22Rv1 (cell line): Measurements from ENCODE around the gene KCNA5.

Source experiments
- H3K27ac ChIP-seq: fragments of 450-650 bp; 2 replicates; pipeline ENCODE4 v1.5.1; 2017
- ZFX ChIP-seq: fragments of 450-650 bp; IDR thresholded peaks from 2 replicates; pipeline ENCODE4 v1.6.1; 2017; ENCODE audit warnings: antibody characterized with exemption, borderline replicate concordance
- TF ChIP-seq, protein P1 (sequence below): fragments of 450-650 bp; IDR thresholded peaks from 2 replicates; pipeline ENCODE4 v1.5.1; 2017; ENCODE audit warnings: mild to moderate bottlenecking

Gene KCNA5

DNA sequence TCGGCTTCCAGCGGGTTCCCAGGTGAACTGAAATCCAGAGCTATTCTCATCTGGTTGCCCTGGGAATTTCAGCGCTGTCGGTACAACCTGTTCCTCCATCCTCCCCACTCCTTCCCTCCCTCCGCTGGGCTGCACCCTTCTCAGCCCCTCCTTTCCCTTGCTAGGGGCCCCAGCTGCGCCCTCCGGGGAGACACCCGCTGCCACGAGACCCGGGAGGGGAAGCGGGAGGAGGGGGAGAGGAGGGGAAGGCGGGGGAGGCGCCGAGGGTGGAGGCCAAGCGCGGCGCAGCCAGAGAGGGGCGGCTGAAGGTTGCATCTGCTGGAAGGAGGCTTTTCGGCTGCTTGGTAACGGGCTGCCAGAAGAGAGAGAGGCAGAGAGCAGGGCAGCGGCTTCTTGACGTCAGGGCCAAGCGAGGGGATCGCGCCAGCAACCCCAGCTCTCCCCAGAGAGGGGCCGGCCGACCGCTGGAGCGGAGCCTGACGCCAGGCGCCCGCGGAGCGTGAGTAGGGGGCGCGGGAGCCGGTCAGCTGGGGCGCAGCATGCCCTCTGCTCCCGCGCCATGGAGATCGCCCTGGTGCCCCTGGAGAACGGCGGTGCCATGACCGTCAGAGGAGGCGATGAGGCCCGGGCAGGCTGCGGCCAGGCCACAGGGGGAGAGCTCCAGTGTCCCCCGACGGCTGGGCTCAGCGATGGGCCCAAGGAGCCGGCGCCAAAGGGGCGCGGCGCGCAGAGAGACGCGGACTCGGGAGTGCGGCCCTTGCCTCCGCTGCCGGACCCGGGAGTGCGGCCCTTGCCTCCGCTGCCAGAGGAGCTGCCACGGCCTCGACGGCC, at the start of gene KCNA5:
KCNA5 (plus strand) TSS at position 291 of the 831 bp plus-strand sequence; CDS start at position 560, 269 bp downstream.
- H3K27ac ChIP-seq, result no peak within 1 kb of the TSS
- TF ChIP-seq, protein P1, sequence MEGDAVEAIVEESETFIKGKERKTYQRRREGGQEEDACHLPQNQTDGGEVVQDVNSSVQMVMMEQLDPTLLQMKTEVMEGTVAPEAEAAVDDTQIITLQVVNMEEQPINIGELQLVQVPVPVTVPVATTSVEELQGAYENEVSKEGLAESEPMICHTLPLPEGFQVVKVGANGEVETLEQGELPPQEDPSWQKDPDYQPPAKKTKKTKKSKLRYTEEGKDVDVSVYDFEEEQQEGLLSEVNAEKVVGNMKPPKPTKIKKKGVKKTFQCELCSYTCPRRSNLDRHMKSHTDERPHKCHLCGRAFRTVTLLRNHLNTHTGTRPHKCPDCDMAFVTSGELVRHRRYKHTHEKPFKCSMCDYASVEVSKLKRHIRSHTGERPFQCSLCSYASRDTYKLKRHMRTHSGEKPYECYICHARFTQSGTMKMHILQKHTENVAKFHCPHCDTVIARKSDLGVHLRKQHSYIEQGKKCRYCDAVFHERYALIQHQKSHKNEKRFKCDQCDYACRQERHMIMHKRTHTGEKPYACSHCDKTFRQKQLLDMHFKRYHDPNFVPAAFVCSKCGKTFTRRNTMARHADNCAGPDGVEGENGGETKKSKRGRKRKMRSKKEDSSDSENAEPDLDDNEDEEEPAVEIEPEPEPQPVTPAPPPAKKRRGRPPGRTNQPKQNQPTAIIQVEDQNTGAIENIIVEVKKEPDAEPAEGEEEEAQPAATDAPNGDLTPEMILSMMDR, result no peak
- TF ChIP-seq ZFX, result no peak

DNA sequence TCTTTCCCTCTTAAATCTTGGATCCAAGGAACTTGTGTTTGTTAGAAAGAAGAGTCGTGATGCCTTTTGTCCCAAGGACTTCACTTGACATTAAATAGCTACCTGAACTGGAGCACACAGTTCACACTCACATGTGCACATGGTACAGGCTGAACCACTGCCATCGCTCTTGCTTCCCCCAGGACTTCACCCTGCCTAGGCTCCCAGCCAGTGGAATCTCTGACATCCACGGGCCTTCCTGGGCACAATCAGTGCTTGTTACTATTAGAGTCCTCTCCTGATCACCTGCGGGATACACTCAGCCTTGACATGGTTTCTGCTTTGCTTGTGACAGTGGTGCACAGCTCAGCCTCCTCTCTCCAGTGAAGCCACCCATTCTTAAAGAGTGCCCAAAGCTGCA, 49.1 kb upstream of the KCNA5 start:
- H3K27ac ChIP-seq, result no peak overlapping the region
- no peak for TF ChIP-seq ZFX
- TF ChIP-seq, protein P1, result no peak

DNA sequence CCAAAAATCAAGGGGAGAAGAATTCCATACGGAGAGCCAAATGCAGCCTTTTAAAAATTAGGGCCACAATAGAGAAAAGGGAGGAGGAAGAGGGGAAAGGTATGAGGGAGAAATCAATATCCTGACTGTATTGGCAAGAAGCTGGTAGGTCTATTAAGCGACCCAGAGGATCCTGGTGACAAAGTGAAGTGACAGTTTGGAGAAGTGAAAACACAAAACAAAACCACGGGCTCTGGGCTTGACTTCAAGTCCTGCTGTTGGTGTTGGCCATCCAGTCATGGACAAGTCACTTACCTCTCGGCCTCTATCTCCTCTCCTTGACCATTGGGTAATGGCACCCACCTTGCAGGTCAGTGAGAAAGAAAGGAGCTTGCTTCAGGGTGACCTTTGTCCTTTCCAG, 47.0 kb upstream of the KCNA5 start:
- TF ChIP-seq, protein P1, result no peak
- no peak for TF ChIP-seq ZFX

DNA sequence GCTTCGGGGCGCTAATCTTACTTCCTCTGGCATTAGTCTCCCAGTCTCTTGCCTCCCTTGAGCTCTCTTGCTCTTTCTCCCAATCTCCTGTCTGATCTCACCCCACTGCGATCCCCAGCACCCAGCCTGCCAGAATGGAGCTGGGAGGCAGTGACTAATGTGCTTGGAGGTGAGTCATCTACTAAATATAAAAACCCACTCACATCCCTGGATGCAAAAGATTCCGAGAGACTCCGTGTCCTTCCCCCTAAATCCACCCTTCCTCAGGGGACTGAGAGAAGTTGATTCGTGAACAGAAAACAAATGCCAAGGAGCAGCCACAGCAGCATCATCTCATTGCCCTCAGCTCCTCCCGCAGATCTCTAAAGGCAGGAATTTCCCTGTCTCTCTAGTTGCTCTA, 45.7 kb upstream of the KCNA5 start:
- TF ChIP-seq, protein P1, result no peak
- TF ChIP-seq ZFX, result no peak
- H3K27ac ChIP-seq, result no peak overlapping the region

More for the DNA sequence above, 47.0 kb upstream of the KCNA5 start:
- H3K27ac ChIP-seq, result no peak overlapping the region

DNA sequence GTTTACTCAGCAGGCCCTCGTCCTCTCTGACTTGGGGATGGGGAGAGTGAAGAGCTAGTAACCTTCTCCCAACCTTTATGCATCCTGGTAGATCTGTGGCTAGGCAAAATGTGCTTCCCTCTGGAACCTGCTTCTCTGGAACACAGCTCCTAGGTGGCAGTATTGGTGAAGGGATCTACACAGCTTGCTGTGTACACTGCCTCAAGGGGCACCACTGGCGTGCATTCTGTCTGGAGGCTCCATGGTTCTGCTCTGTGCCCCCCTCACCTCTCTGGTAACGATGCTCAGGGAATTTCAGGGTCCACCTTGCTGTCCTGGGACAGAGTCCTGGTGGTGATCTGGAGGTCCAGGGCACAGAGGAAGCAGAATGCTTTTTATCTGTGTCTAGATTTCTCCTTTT, 43.5 kb upstream of the KCNA5 start:
- H3K27ac ChIP-seq, result no peak overlapping the region
- TF ChIP-seq, protein P1, result peak; percentile 23
- no peak for TF ChIP-seq ZFX

DNA sequence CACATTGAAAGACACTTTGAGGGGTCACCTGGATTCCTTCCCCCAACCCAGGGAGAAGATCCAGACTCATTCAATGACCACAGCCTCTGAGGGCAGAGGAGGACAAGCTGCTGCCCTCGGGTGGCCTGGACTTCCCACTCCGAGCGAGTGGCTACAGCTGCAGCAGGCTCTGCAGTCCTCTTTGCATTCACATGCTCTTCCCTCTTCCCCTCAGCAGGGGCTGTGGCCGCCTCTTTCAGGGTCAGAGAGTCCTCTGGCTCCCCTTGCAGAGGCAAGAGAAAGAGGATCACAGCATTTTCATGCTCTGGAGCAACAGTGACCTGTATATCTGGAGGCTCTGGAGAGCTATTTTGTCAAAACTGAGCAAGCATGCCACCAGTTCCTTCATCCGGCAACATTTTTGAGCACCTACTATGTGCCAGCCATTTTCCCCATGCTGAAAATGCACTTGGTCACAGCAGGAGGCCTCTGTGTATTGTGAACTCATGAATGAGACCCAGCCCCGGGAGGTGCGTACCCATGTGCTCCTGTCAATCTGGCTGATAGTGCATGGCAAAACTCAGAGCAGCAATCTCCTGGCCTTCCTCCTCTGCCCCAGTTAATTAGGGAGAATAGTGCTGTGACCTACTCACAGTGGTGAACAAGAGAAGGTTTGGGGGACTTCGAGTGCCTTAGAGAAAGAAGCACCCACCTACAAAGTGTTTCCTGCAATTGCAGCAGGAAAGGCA, 42.9 kb upstream of the KCNA5 start:
- TF ChIP-seq, protein P1, result no peak
- no peak for TF ChIP-seq ZFX
- H3K27ac ChIP-seq, result no peak overlapping the region
